Esophagus mucosa (tissue), 1 donor: ENCODE measurements around the gene CAPRIN2. TPM values are rescaled to one million over a fixed set of nuclear protein-coding genes. Genes with fewer than 3 reads are reported as not detected.

Experiments
- ATAC-seq: fragments of 200-7000 bp; cut with Tn5 transposase; one replicate; pipeline ENCODE4 v1.9.1; 2020
- total RNA-seq: library from RNA; stranded (reverse); gene quantifications from one replicate; pipeline ENCODE4 v1.2.4, GENCODE V29; 2023
- donor health status: DM: yes; HTN: yes; CAD: no.

Gene CAPRIN2
- total RNA-seq, 1 donor from 2014 or later: 6.6 TPM

GRCh38 chr12:30698346-30698745, 56.4 kb downstream of the CAPRIN2 start:
- no peak for ATAC-seq

- no peak for ATAC-seq
These were observed 57.8 kb downstream of the CAPRIN2 start for GRCh38 chr12:30696943-30697342.

- no peak for ATAC-seq
These were observed 58.3 kb downstream of the CAPRIN2 start for GRCh38 chr12:30696486-30696885.

- ATAC-seq: no peak
These were observed 58.7 kb downstream of the CAPRIN2 start for GRCh38 chr12:30696103-30696408.

GRCh38 chr12:30695199-30696102, 59.3 kb downstream of the CAPRIN2 start, which contains the start of gene IPO8:
Gene IPO8 (minus strand): TSS chr12:30695869. CDS start chr12:30695647, 222 bp downstream.
- peak; percentile 96 for ATAC-seq

GRCh38 chr12:30694412-30695198, 60.1 kb downstream of the CAPRIN2 start:
- ATAC-seq: peak; percentile 35

GRCh38 chr12:30692470-30692869, 62.3 kb downstream of the CAPRIN2 start:
- ATAC-seq: no peak

GRCh38 chr12:30691122-30691879, 63.5 kb downstream of the CAPRIN2 start:
- peak; percentile 53 for ATAC-seq

- ATAC-seq: no peak
These were observed 67.3 kb downstream of the CAPRIN2 start for GRCh38 chr12:30687265-30687986.

GRCh38 chr12:30679241-30679640, 75.5 kb downstream of the CAPRIN2 start:
- no peak for ATAC-seq

- no peak for ATAC-seq
These were observed 76.5 kb downstream of the CAPRIN2 start for GRCh38 chr12:30678221-30678620.

- ATAC-seq: no peak
These were observed 93.5 kb downstream of the CAPRIN2 start for GRCh38 chr12:30661210-30661609.

Other genes with a start within 250 kb of the CAPRIN2 start
- 29.7 TPM for gene IPO8, start 59.1 kb downstream of the CAPRIN2 start, total RNA-seq
- gene TSPAN11, start 171.8 kb upstream of the CAPRIN2 start, total RNA-seq: 0.72 TPM